GM23248 (cell line): ENCODE measurements around the gene TOX2. TPM values are rescaled to one million over a fixed set of nuclear protein-coding genes. Genes with fewer than 3 reads are reported as not detected.

ENCODE experiments used
- DNase-seq: peaks from one replicate; pipeline ENCODE4 v3.0.0-alpha.2; 2015
- H2AFZ ChIP-seq: fragments of 200-600 bp; sonication (generic); 2 replicates; pipeline ENCODE4 v1.6.1; 2016; ENCODE audit warnings: antibody characterized with exemption
- H3F3A ChIP-seq: fragments of 200-600 bp; sonication (generic); 2 replicates; pipeline ENCODE4 v1.6.1; 2016; ENCODE audit warnings: mild to moderate bottlenecking, antibody characterized with exemption, mixed run types; ENCODE audit not compliant: insufficient read depth
- H3K27ac ChIP-seq: fragments of 200-600 bp; sonication (generic); 2 replicates; pipeline ENCODE4 v1.5.1; 2016; ENCODE audit warnings: mild to moderate bottlenecking
- H3K27me3 ChIP-seq: fragments of 200-600 bp; sonication (generic); replicated peaks from 2 replicates; pipeline ENCODE4 v1.6.1; 2016; ENCODE audit warnings: mild to moderate bottlenecking; ENCODE audit not compliant: insufficient read depth
- H3K36me3 ChIP-seq: fragments of 200-600 bp; sonication (generic); 2 replicates; pipeline ENCODE4 v1.6.1; 2016; ENCODE audit warnings: low read depth, mild to moderate bottlenecking
- H3K4me1 ChIP-seq: fragments of 200-600 bp; sonication (generic); 2 replicates; pipeline ENCODE4 v1.6.1; 2016; ENCODE audit warnings: mild to moderate bottlenecking; ENCODE audit not compliant: insufficient read depth
- H3K4me2 ChIP-seq: fragments of 200-600 bp; sonication (generic); one replicate; pipeline ENCODE4 v1.6.1; 2016; ENCODE audit warnings: mild to moderate bottlenecking; ENCODE audit not compliant: unreplicated experiment
- H3K4me3 ChIP-seq: fragments of 200-600 bp; sonication (generic); 2 replicates; pipeline ENCODE4 v1.5.1; 2016; ENCODE audit warnings: mild to moderate bottlenecking
- H3K79me2 ChIP-seq: fragments of 200-600 bp; sonication (generic); 2 replicates; pipeline ENCODE4 v1.6.1; 2016; ENCODE audit warnings: mild to moderate bottlenecking; ENCODE audit not compliant: insufficient read depth
- H3K9ac ChIP-seq: fragments of 200-600 bp; sonication (generic); 2 replicates; pipeline ENCODE4 v1.6.1; 2016; ENCODE audit warnings: mild to moderate bottlenecking
- H3K9me2 ChIP-seq: fragments of 200-600 bp; sonication (generic); 2 replicates; pipeline ENCODE4 v1.6.1; 2016; ENCODE audit warnings: mixed run types, mild to moderate bottlenecking, moderate library complexity; ENCODE audit not compliant: insufficient read depth
- H3K9me3 ChIP-seq: fragments of 200-600 bp; sonication (generic); one replicate; pipeline ENCODE4 v1.6.1; 2017; ENCODE audit warnings: low read depth
- H4K20me1 ChIP-seq: fragments of 200-600 bp; sonication (generic); 2 replicates; pipeline ENCODE4 v1.6.0; 2016; ENCODE audit not compliant: insufficient read depth
- EZH2 ChIP-seq: fragments of 200-600 bp; sonication (generic); IDR thresholded peaks from 2 replicates; pipeline ENCODE4 v1.6.1; 2018; ENCODE audit warnings: antibody characterized with exemption, mild to moderate bottlenecking; ENCODE audit not compliant: insufficient read depth, poor library complexity, severe bottlenecking
- EZH2phosphoT487 ChIP-seq: fragments of 200-600 bp; sonication (generic); IDR thresholded peaks from 2 replicates; pipeline ENCODE4 v1.6.1; 2018; ENCODE audit warnings: antibody characterized with exemption, moderate library complexity, mild to moderate bottlenecking, low read depth; ENCODE audit not compliant: insufficient read depth
- WGBS, 2 experiments: methylation state at CpG; one replicate each; pipeline ENCODE4 v1.1.6; 2015 to 2017; ENCODE audit warnings: low lambda C conversion rate in 2 of 2, low coverage in 1 of 2; ENCODE audit errors: missing lambda C conversion rate in 2 of 2; 5-methylcytosine and 5-hydroxymethylcytosine counted together
- in situ Hi-C: fragments of 300-500 bp; cut with MboI; formaldehyde crosslinking; loops from 2 replicates; pipeline ENCODE4 v1.15.0; 2020
- polyA plus RNA-seq: library from polyadenylated mRNA; unstranded; fragments of >200 nt; fragmentation: Nextera tagmentation; extraction: Ambion mirVana; gene quantifications from 2 replicates; pipeline ENCODE4 v1.2.1, GENCODE V29; 2016
- total RNA-seq: library from RNA; depleted of rRNA; stranded (reverse); fragments of >200 nt; shearing (Covaris generic); gene quantifications from 2 replicates; pipeline ENCODE4 v1.2.3, GENCODE V29; 2014

Gene TOX2
- total and polyA plus RNA-seq, 2 experiments from 2014 or later = 0.97 to 15.9 TPM

DNA sequence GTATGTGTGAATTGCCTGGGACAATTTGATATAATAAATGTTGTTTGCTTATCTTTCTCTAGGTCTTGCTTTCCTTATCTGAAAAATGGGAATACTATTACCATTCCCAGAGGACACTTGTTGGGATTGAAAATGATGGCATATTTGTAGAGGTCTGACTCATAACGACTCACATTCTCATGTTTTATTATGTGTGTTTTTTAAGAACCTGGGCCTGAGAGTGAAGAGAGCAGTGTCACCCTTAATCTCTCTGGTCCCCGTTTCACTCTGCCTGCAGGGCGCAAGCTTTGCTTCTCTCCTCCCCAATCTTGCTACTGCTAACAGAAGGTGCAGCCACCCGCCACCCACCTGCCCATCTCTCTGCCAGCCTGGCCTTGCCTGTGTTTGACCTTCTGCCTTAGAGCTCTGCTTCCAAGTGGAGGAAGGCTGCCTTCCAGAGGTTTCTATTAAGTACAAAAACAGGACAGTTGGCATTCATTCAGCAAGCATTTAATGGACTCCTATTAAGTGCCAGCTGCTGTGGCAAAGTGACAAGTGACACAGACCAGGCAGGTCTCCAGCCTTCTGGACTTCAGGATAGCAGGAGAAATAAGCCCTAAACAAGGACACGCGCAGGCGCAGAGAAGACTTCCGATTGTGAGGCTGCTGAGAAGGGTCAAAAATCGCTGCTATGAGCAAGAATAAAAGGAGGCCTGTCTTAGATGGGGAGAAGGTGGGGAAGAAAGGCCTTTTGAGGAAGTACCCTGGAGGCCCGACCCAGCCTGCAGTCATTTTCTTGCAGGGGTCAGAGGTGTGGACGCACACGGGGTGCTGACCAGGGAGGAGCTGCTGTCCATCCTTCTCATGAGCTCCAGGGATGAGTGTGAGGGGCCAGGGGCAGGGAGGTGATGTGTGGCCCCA is 159.8 kb downstream of the TOX2 start:
- in situ Hi-C loops = no loop called here
- no peak overlapping the region for H2AFZ ChIP-seq
- H3F3A ChIP-seq = no peaks in the 10 kb centered on the region
- no peak overlapping the region for H3K4me3 ChIP-seq
- H3K79me2 ChIP-seq = no peaks in the 10 kb centered on the region
- no peaks in the 10 kb centered on the region for H3K36me3 ChIP-seq
- no peak overlapping the region for H3K9ac ChIP-seq
- WGBS, 2 experiments = 59 to 62% methylated on average over 12 of the region's 12 CpGs
- no peak overlapping the region for H3K27ac ChIP-seq
- peak; percentile 62 for DNase-seq
- no peaks in the 10 kb centered on the region for H3K9me2 ChIP-seq
- TF ChIP-seq EZH2 (no peak), EZH2phosphoT487 (no peak)
- H3K9me3 ChIP-seq = no peaks in the 10 kb centered on the region
- no peaks in the 10 kb centered on the region for H4K20me1 ChIP-seq
- no peaks in the 10 kb centered on the region for H3K4me1 ChIP-seq
- H3K4me2 ChIP-seq = no peak overlapping the region
- H3K27me3 ChIP-seq = no peaks in the 10 kb centered on the region

DNA sequence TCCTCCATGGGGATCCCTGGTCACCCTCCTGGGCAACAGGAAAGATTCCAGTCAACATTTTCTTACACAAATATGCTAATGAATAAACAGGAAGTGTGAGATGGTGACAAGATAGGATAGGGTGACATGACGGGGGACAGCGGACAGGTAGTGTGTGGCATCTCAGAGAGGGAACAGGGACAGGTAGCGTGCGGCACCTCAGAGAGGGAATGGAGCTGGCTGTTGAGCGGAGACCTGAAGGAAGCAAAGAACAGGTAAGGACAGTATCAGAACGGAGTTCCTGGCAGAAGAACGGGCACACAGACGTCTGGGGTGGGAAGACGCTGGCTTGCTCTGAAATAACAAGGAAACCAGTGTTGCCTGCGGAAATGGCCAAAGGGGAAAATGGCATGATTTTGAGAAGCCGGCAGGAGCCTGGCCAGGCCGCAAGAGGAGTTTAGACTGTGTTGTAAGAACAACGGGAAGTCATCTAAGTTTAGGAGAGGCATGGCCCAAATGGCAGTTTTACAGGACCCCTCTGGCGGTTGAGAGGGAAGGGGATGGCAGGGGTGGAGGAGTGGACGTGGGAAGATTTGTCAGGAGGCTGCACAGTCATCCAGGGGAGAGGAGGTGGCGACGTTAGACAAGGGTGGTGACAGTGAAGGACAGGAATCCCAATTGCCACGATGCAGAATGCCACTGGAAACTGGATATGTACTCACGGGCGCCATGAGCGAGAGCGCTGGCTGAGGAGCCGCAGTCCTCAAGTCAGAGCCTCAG is 160.7 kb downstream of the TOX2 start:
- no peaks in the 10 kb centered on the region for H3F3A ChIP-seq
- no peaks in the 10 kb centered on the region for H3K36me3 ChIP-seq
- H3K4me1 ChIP-seq = no peaks in the 10 kb centered on the region
- in situ Hi-C loops = no loop called here
- no peak overlapping the region for H3K4me2 ChIP-seq
- WGBS, 2 experiments = 90 to 91% methylated on average over 23 of the region's 23 CpGs
- H3K27ac ChIP-seq = no peak overlapping the region
- no peaks in the 10 kb centered on the region for H3K79me2 ChIP-seq
- TF ChIP-seq EZH2 (no peak), EZH2phosphoT487 (no peak)
- H4K20me1 ChIP-seq = no peaks in the 10 kb centered on the region
- H3K9me2 ChIP-seq = no peaks in the 10 kb centered on the region
- DNase-seq = no peak
- no peak overlapping the region for H2AFZ ChIP-seq
- no peaks in the 10 kb centered on the region for H3K9me3 ChIP-seq
- no peak overlapping the region for H3K4me3 ChIP-seq
- H3K27me3 ChIP-seq = no peaks in the 10 kb centered on the region
- H3K9ac ChIP-seq = no peak overlapping the region

DNA sequence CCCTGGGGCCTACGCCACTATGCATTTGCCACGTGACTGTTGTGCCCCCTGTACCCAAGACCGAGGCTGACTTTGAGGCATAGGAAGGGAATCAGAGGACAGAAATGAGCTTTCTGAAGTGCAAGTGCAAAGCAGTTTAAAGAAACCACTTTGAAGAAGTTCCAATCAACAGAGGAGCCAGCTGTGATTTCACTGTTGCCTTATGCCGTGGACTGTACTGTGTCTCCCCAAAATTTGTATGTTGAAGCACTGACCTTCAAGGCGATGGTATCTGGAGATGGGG is 161.2 kb downstream of the TOX2 start:
- H3K36me3 ChIP-seq = no peaks in the 10 kb centered on the region
- no peaks in the 10 kb centered on the region for H3K9me2 ChIP-seq
- H4K20me1 ChIP-seq = no peaks in the 10 kb centered on the region
- no peaks in the 10 kb centered on the region for H3F3A ChIP-seq
- no peak overlapping the region for H3K9ac ChIP-seq
- DNase-seq = no peak
- H3K4me3 ChIP-seq = no peak overlapping the region
- H3K27me3 ChIP-seq = no peaks in the 10 kb centered on the region
- H3K4me1 ChIP-seq = no peaks in the 10 kb centered on the region
- WGBS, 2 experiments = 95 to 98% methylated on average over 5 of the region's 5 CpGs
- H3K4me2 ChIP-seq = no peak overlapping the region
- H2AFZ ChIP-seq = no peak overlapping the region
- in situ Hi-C loops = no loop called here
- TF ChIP-seq EZH2phosphoT487 = no peak
- TF ChIP-seq EZH2 = no peak
- H3K9me3 ChIP-seq = no peaks in the 10 kb centered on the region
- no peaks in the 10 kb centered on the region for H3K79me2 ChIP-seq
- no peak overlapping the region for H3K27ac ChIP-seq

DNA sequence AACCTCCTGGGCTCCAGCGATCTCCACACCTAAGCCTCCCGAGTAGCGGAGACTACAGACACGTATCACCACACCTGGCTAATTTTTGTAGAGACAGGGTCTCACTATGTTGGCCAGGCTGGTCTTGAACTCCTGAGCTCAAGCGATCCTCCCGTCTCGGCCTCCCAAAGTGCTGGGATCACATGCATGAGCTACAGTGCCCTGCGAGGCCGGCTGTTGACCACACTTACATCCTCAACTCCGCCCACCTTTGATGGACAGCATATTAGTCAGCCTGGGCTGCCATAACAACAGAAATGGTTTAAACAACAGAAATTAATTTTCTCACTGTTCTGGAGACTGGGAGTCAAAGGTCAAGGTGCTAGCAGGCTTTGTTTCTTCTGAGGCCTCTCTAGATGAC is 164.6 kb downstream of the TOX2 start:
- Histone ChIP-seq H3K9me2 (no peaks in the 10 kb centered on the region), H3K4me3 (no peak overlapping the region), H3F3A (peaks cover 12% of the 10 kb centered on the region; the same call in 1 of the 2 replicates), H3K9ac (no peak overlapping the region), H4K20me1 (no peaks in the 10 kb centered on the region), H3K4me1 (peaks cover 10% of the 10 kb centered on the region), H3K9me3 (no peaks in the 10 kb centered on the region), H3K4me2 (no peak overlapping the region), H3K27ac (no peak overlapping the region), H3K27me3 (no peaks in the 10 kb centered on the region), H2AFZ (no peak overlapping the region), H3K36me3 (no peaks in the 10 kb centered on the region), H3K79me2 (no peaks in the 10 kb centered on the region)
- 92 to 93% methylated on average over 10 of the region's 10 CpGs for WGBS, 2 experiments
- TF ChIP-seq EZH2 (no peak), EZH2phosphoT487 (no peak)
- DNase-seq = peak; percentile 29
- in situ Hi-C loops = no loop called here
